Inferior parietal cortex (tissue), 1 donor: ENCODE data around the gene CNTN3.

ENCODE experiments used
- DNase-seq: peaks from one replicate; pipeline ENCODE4 v3.0.0-alpha.2; 2016; ENCODE audit errors: extremely low spot score

The CNTN3 gene

GRCh38 chr3:74611206-74611605 is 3.3 kb downstream of the CNTN3 start:
- no peak for DNase-seq

- no peak for DNase-seq
Observed at GRCh38 chr3:74607803-74608202, 6.7 kb downstream of the CNTN3 start.

- no peak for DNase-seq
Observed at GRCh38 chr3:74606996-74607395, 7.5 kb downstream of the CNTN3 start.

GRCh38 chr3:74605437-74605836 is 9.0 kb downstream of the CNTN3 start:
- DNase-seq: no peak

- DNase-seq: no peak
Observed at GRCh38 chr3:74603292-74603691, 11.2 kb downstream of the CNTN3 start.

- no peak for DNase-seq
Observed at GRCh38 chr3:74602471-74602870, 12.0 kb downstream of the CNTN3 start.

GRCh38 chr3:74601793-74602192 is 12.7 kb downstream of the CNTN3 start:
- DNase-seq: no peak

- DNase-seq: no peak
Observed at GRCh38 chr3:74599564-74599963, 14.9 kb downstream of the CNTN3 start.

- no peak for DNase-seq
Observed at GRCh38 chr3:74593152-74593551, 21.3 kb downstream of the CNTN3 start.

GRCh38 chr3:74592359-74592758 is 22.1 kb downstream of the CNTN3 start:
- no peak for DNase-seq

- DNase-seq: no peak
Observed at GRCh38 chr3:74591946-74592345, 22.5 kb downstream of the CNTN3 start.

GRCh38 chr3:74591342-74591741 is 23.1 kb downstream of the CNTN3 start:
- no peak for DNase-seq

- no peak for DNase-seq
Observed at GRCh38 chr3:74590620-74591262, 23.7 kb downstream of the CNTN3 start.

- no peak for DNase-seq
Observed at GRCh38 chr3:74584782-74585181, 29.7 kb downstream of the CNTN3 start.

- DNase-seq: no peak
Observed at GRCh38 chr3:74582982-74583381, 31.5 kb downstream of the CNTN3 start.

GRCh38 chr3:74575857-74576256 is 38.6 kb downstream of the CNTN3 start:
- DNase-seq: no peak

- DNase-seq: no peak
Observed at GRCh38 chr3:74571118-74571517, 43.3 kb downstream of the CNTN3 start.
